Naive thymus-derived CD4-positive, alpha-beta T cell (primary cell): ENCODE data around the gene PLEKHM3. TPM values are rescaled to one million over a fixed set of nuclear protein-coding genes. Genes with fewer than 3 reads are reported as not detected.

ENCODE experiments used
- ATAC-seq: fragments of 150-1000 bp; cut with Tn5 transposase; 2 replicates; pipeline ENCODE4 v1.10.0; 2021; ENCODE audit warnings: mild to moderate bottlenecking, moderate library complexity
- CTCF ChIA-PET: fragments of 350-600 bp; sonication (Branson Sonifier 250); formaldehyde crosslinking; loops from one replicate; lab custom pipeline; 2021; ENCODE audit warnings: antibody characterized with exemption; lab: Charles Lee
- POLR2A ChIA-PET: fragments of 350-600 bp; sonication (Branson Sonifier 250); formaldehyde crosslinking; loops from one replicate; lab custom pipeline; 2021; ENCODE audit warnings: antibody characterized with exemption, inconsistent platforms; lab: Charles Lee
- DNase-seq, 9 donors: peaks; one replicate each; pipeline versions ENCODE4 v3.0.0 to v3.0.0-alpha.2; 2020 to 2022; ENCODE audit warnings: mixed read lengths in 1 of 9
- H3K27ac ChIP-seq: one replicate; pipeline ENCODE4 v1.7.0; 2013; ENCODE audit warnings: mild to moderate bottlenecking, low read depth, low read length, moderate library complexity
- H3K27me3 ChIP-seq, 2 donors: one replicate each; pipeline ENCODE4 v1.7.0; 2013; ENCODE audit warnings: low read length in 2 of 2, mild to moderate bottlenecking in 2 of 2, moderate library complexity in 2 of 2; ENCODE audit not compliant: control insufficient read depth in 2 of 2, insufficient read depth in 2 of 2
- H3K36me3 ChIP-seq, 3 experiments: 1 replicate in 2 of 3; 2 replicates in 1 of 3; pipeline ENCODE4 v1.7.0; 2013; ENCODE audit warnings: low read length in 3 of 3, mild to moderate bottlenecking in 3 of 3, moderate library complexity in 1 of 3; ENCODE audit not compliant: insufficient read depth in 3 of 3, control insufficient read depth in 2 of 3
- H3K4me1 ChIP-seq, 2 donors: one replicate each; pipeline ENCODE4 v1.7.0; 2013; ENCODE audit warnings: low read length in 2 of 2, mild to moderate bottlenecking in 2 of 2, moderate library complexity in 1 of 2; ENCODE audit not compliant: control insufficient read depth in 2 of 2, insufficient read depth in 2 of 2
- H3K4me3 ChIP-seq: 2 replicates; pipeline ENCODE4 v1.7.0; 2013; ENCODE audit warnings: mild to moderate bottlenecking, low read length
- H3K9me3 ChIP-seq, 3 experiments: 1 replicate in 2 of 3; 2 replicates in 1 of 3; pipeline ENCODE4 v1.7.0; 2013; ENCODE audit warnings: low read length in 3 of 3; ENCODE audit not compliant: control insufficient read depth in 2 of 3
- H3K27ac Mint-ChIP-seq, 9 donors: one replicate each; pipeline ENCODE4 v1.8.0; 2020 to 2022; ENCODE audit warnings: mixed read lengths in 9 of 9, mild to moderate bottlenecking in 8 of 9, moderate library complexity in 5 of 9, inconsistent platforms in 2 of 9
- H3K27me3 Mint-ChIP-seq, 5 donors: one replicate each; pipeline ENCODE4 v1.8.0; 2021 to 2022; ENCODE audit warnings: mixed read lengths in 5 of 5, mild to moderate bottlenecking in 1 of 5
- H3K36me3 Mint-ChIP-seq, 5 donors: one replicate each; pipeline ENCODE4 v1.8.0; 2020 to 2022; ENCODE audit warnings: mixed read lengths in 5 of 5, mild to moderate bottlenecking in 3 of 5, inconsistent platforms in 1 of 5
- H3K4me1 Mint-ChIP-seq, 7 donors: one replicate each; pipeline ENCODE4 v1.8.0; 2020 to 2022; ENCODE audit warnings: mixed read lengths in 7 of 7, mild to moderate bottlenecking in 3 of 7, inconsistent platforms in 1 of 7
- H3K4me3 Mint-ChIP-seq, 10 donors: one replicate each; pipeline ENCODE4 v1.8.0; 2020 to 2022; ENCODE audit warnings: mild to moderate bottlenecking in 10 of 10, mixed read lengths in 10 of 10, moderate library complexity in 6 of 10, inconsistent platforms in 2 of 10
- H3K9me3 Mint-ChIP-seq, 11 donors: one replicate each; pipeline ENCODE4 v1.8.0; 2020 to 2022; ENCODE audit warnings: mixed read lengths in 11 of 11, mild to moderate bottlenecking in 4 of 11, inconsistent platforms in 1 of 11, moderate library complexity in 1 of 11
- intact Hi-C, 2 donors: fragments of 100-400 bp; cut with micrococcal nuclease; formaldehyde crosslinking; loops; one replicate each; pipeline ENCODE4 v1.15.1; 2023
- polyA plus RNA-seq, 2 donors: library from polyadenylated mRNA; unstranded; fragments of 300-500 nt; fragmentation: Illumina TruSeq; gene quantifications; one replicate each; pipeline ENCODE4 v1.2.3, GENCODE V29; 2021
- total RNA-seq, 6 experiments: library from RNA in 5 of 6; stranded (reverse) in 5 of 6; gene quantifications; 1 replicate in 5 of 6; 2 replicates in 1 of 6; pipeline ENCODE4 v1.2.3 and lab custom pipeline; 2021 to 2026

PLEKHM3 gene
- total and polyA plus RNA-seq, 7 experiments from 2014 or later: 3.8 to 19.4 (median 13.8) TPM

DNA sequence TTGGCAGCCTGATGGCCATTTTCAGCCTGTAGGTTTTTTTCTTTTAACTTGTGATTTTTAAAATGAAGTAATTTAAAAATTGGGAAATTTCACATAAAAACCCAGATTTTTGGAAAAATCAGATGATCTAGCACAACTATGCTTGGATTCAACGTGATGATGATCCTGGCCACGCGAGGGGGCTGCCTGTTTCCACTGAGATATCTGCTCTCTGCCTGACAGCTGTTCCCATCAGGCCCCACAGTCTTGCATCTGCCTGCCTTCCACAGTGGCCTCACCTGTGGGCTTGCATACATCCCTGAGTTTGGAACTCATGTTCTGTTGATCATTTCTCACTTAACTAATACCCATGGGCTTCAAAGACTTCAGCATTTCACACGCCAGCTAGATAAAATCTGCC lies 163.5 kb downstream of the PLEKHM3 start:
- Mint-ChIP-seq H3K27ac (no peak overlapping the region), H3K27me3 (no peaks in the 10 kb centered on the region), H3K9me3 (no peaks in the 10 kb centered on the region), H3K4me1 (peaks cover 0 to 8% (median 0%) of the 10 kb centered on the region in 7 donors), H3K36me3 (peaks cover 0 to 33% (median 19%) of the 10 kb centered on the region in 5 donors), H3K4me3 (no peak overlapping the region)
- DNase-seq (no peak), ATAC-seq (no peak)
- Histone ChIP-seq H3K9me3 (no peaks in the 10 kb centered on the region), H3K36me3 (peaks cover 0 to 6% (median 0%) of the 10 kb centered on the region in 3 experiments), H3K27me3 (no peaks in the 10 kb centered on the region), H3K4me3 (no peak overlapping the region), H3K27ac (no peak overlapping the region), H3K4me1 (no peaks in the 10 kb centered on the region)
- POLR2A ChIA-PET: no interaction called here
- intact Hi-C loops: no loop called here
- CTCF ChIA-PET: no interaction called here

DNA sequence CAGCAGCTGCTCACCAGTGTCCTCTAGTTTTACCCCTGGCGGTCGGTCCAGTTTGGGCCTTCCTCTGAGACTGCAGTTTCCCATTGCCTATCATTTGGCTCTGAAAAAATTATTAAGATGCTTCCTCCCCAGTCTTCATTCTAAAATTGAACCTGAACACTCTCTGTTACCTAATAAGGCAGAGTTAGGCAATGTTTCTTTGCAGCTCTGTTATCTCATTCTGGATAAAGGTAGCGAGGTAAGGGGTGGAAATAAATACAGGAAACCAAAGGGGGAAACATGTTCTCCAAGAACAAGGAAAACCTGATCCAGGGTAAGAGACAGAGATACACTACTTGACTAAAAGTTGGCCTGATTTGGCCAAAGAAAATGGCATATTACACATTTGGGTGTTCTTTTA lies 164.6 kb downstream of the PLEKHM3 start:
- CTCF ChIA-PET: interaction anchor here (0.7 kb wide), 1 partner anchor 184 kb away, joined by 3 read pairs; no protein-coding TSS in a partner anchor
- H3K9me3 Mint-ChIP-seq: no peaks in the 10 kb centered on the region
- no peak overlapping the region for H3K4me3 Mint-ChIP-seq
- Histone ChIP-seq H3K27ac (no peak overlapping the region), H3K4me3 (no peak overlapping the region), H3K9me3 (no peaks in the 10 kb centered on the region), H3K36me3 (peaks cover 0 to 6% (median 0%) of the 10 kb centered on the region in 3 experiments), H3K27me3 (no peaks in the 10 kb centered on the region), H3K4me1 (no peaks in the 10 kb centered on the region)
- no peak for DNase-seq
- ATAC-seq: no peak
- POLR2A ChIA-PET: no interaction called here
- H3K27ac Mint-ChIP-seq: no peak overlapping the region
- peaks cover 0 to 39% (median 21%) of the 10 kb centered on the region in 5 donors for H3K36me3 Mint-ChIP-seq
- intact Hi-C loops: no loop called here
- no peaks in the 10 kb centered on the region for H3K27me3 Mint-ChIP-seq
- H3K4me1 Mint-ChIP-seq: peaks cover 0 to 8% (median 0%) of the 10 kb centered on the region in 7 donors

DNA sequence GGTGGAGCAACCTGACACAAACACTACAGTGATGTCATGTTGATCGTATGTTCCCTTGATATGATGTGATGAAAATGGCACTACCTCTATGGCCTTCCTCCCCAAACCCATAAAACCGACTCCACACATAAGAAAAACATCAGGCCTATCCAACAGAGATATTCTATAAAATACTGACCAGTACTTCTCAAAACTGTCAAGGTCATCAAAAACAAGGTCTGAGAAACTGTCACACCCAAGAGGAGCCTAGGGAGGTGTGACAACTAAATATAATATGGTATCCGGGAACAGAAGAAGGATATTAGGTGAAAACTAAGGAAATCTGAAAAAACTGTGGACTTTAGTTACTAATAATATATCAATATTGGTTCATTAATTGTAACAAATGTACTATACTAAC lies 169.7 kb downstream of the PLEKHM3 start:
- H3K36me3 Mint-ChIP-seq: peaks cover 0 to 54% (median 19%) of the 10 kb centered on the region in 5 donors

DNA sequence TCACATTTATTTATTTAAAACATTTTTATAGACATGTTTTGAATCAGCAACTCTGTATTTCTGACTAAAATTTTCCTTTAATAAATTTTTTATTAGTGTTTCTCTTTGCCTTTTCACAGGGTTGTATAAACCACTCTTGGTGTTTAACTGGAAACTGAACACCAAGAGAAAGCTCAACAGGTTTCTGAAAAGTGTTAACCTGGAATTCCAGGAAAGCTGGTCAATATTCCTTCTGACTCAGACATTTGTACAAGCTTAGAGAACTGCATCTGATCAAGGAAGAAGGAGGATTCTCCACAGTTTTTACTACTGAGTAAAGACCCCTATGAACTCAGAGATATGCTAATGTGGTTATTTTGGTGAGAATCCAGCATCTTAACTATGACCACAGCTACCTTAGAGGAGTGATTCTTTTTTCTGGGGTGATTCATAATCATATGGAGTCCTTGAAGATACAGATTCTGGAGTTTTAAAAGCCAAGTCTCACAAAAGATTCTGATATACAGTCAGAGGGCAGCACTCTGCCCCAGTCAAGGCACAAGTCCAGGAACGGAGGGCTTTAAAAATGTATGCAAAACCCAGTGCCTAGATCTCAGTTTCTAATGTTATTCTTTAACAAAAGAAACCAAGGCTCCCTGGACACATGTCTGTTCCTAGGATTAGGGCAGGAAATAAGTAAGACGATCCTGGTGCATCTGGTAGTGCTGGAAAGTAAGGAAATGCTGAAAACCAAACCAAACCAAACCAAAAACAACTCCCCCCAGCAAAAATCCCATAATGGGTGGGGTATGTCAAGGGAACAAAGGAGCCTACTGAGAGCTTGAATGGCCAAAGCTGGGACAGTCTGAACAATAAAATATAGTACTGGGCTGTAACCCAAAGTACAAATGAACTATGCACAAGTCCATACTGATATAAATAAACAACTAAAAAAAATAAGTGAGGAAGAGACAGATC lies 170.6 kb downstream of the PLEKHM3 start:
- Histone ChIP-seq H3K4me3 (no peak overlapping the region), H3K36me3 (no peaks in the 10 kb centered on the region), H3K9me3 (no peaks in the 10 kb centered on the region), H3K27me3 (no peaks in the 10 kb centered on the region), H3K27ac (no peak overlapping the region), H3K4me1 (no peaks in the 10 kb centered on the region)
- ChIA-PET POLR2A (no interaction called here), CTCF (no interaction called here)
- H3K9me3 Mint-ChIP-seq: no peaks in the 10 kb centered on the region
- intact Hi-C loops: no loop called here
- H3K4me1 Mint-ChIP-seq: no peaks in the 10 kb centered on the region
- H3K27ac Mint-ChIP-seq: peak overlapping the region in 1 of 9 donors; percentile 16
- ATAC-seq (no peak), DNase-seq (no peak)
- H3K27me3 Mint-ChIP-seq: no peaks in the 10 kb centered on the region
- no peak overlapping the region for H3K4me3 Mint-ChIP-seq
- H3K36me3 Mint-ChIP-seq: peaks cover 0 to 54% (median 20%) of the 10 kb centered on the region in 5 donors

More for the DNA sequence above, 169.7 kb downstream of the PLEKHM3 start:
- no peaks in the 10 kb centered on the region for H3K9me3 Mint-ChIP-seq
- Histone ChIP-seq H3K27ac (no peak overlapping the region), H3K27me3 (no peaks in the 10 kb centered on the region), H3K4me3 (no peak overlapping the region), H3K36me3 (no peaks in the 10 kb centered on the region), H3K4me1 (no peaks in the 10 kb centered on the region), H3K9me3 (no peaks in the 10 kb centered on the region)
- H3K27ac Mint-ChIP-seq: no peak overlapping the region
- H3K4me1 Mint-ChIP-seq: peaks cover 0 to 6% (median 0%) of the 10 kb centered on the region in 7 donors
- no peaks in the 10 kb centered on the region for H3K27me3 Mint-ChIP-seq
- H3K4me3 Mint-ChIP-seq: no peak overlapping the region
- POLR2A ChIA-PET: no interaction called here
- ATAC-seq (no peak), DNase-seq (no peak)
- CTCF ChIA-PET: no interaction called here
- intact Hi-C loops: no loop called here

DNA sequence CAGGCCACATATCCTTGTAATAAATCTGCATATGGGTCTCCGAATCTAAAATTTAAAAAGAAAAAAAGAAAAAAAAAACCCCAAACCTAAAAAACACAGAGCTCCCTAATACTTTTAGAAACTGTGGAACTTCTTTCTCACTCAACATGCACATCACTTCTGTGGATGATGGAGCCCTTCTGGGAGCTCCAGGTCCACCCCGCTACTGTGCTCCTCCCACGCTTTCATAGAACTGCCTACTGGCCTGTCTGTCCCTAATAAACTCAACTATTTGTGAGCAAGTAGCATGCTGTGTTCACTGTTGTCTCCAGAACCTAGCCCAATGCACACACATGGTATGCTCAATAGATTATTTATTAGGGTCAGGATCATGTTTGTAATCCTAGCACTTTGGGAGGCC lies 172.5 kb downstream of the PLEKHM3 start:
- POLR2A ChIA-PET: no interaction called here

DNA sequence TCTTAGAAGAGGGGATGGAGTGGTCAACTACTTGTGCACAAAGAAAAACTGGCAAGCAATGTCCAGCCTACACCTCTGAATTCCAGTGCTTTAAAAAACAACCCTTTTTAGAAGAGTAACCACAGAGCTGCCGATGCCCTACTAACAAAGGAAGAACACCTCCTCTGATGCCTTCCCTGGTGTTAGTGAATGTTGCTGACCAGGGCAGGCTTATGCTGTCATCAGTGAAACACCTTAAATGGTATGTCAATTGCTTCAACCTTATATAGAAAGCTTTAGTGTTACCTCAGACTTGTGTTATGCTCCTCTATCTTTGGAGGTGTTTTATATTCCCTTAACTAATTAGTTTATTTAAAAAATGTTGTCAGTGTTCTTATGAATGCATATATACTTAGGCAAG lies 175.9 kb downstream of the PLEKHM3 start:
- Histone ChIP-seq H3K9me3 (no peaks in the 10 kb centered on the region), H3K36me3 (no peaks in the 10 kb centered on the region), H3K27me3 (no peaks in the 10 kb centered on the region), H3K27ac (no peak overlapping the region), H3K4me3 (no peak overlapping the region), H3K4me1 (no peaks in the 10 kb centered on the region)
- ATAC-seq (no peak), DNase-seq (no peak)
- H3K27ac Mint-ChIP-seq: no peak overlapping the region
- H3K9me3 Mint-ChIP-seq: no peaks in the 10 kb centered on the region
- peaks cover 0 to 28% (median 20%) of the 10 kb centered on the region in 5 donors for H3K36me3 Mint-ChIP-seq
- H3K4me3 Mint-ChIP-seq: no peak overlapping the region
- ChIA-PET CTCF (no interaction called here), POLR2A (no interaction called here)
- H3K4me1 Mint-ChIP-seq: peaks cover 0 to 8% (median 0%) of the 10 kb centered on the region in 7 donors
- intact Hi-C loops: no loop called here
- H3K27me3 Mint-ChIP-seq: no peaks in the 10 kb centered on the region

More for the DNA sequence above, 172.5 kb downstream of the PLEKHM3 start:
- H3K36me3 Mint-ChIP-seq: peaks cover 0 to 53% (median 27%) of the 10 kb centered on the region in 5 donors
- DNase-seq (no peak), ATAC-seq (no peak)
- H3K4me3 Mint-ChIP-seq: no peak overlapping the region
- H3K4me3 ChIP-seq: no peak overlapping the region
- H3K36me3 ChIP-seq: no peaks in the 10 kb centered on the region
- no peaks in the 10 kb centered on the region for H3K9me3 Mint-ChIP-seq
- CTCF ChIA-PET: no interaction called here
- H3K9me3 ChIP-seq: no peaks in the 10 kb centered on the region
- no peaks in the 10 kb centered on the region for H3K27me3 ChIP-seq
- no peak overlapping the region for H3K27ac ChIP-seq
- H3K27me3 Mint-ChIP-seq: no peaks in the 10 kb centered on the region
- peaks cover 0 to 7% (median 0%) of the 10 kb centered on the region in 7 donors for H3K4me1 Mint-ChIP-seq
- intact Hi-C loops: no loop called here
- H3K4me1 ChIP-seq: no peaks in the 10 kb centered on the region
- no peak overlapping the region for H3K27ac Mint-ChIP-seq
